GM19043 (cell line): ENCODE measurements around the gene CCSER2.
"Not testable (repeated sequence)": the region's sequence is repeated elsewhere in the genome, so short reads cannot be mapped to it uniquely, and the experiment has no call there.

Experiments used
- ATAC-seq: cut with Tn5 transposase; IDR thresholded peaks from one replicate; pipeline ENCODE4 v1.9.1; 2021; ENCODE audit warnings: low read depth; ENCODE audit not compliant: unreplicated experiment

The CCSER2 gene

GRCh38 chr10:84388148-84388547, 59.8 kb downstream of the CCSER2 start:
- ATAC-seq: no peak

- ATAC-seq: no peak
Observed at GRCh38 chr10:84390364-84390763, 62.0 kb downstream of the CCSER2 start.

- ATAC-seq: no peak
Observed at GRCh38 chr10:84391326-84391725, 62.9 kb downstream of the CCSER2 start.

- no peak for ATAC-seq
Observed at GRCh38 chr10:84392181-84392580, 63.8 kb downstream of the CCSER2 start.

- ATAC-seq: no peak
Observed at GRCh38 chr10:84395581-84395980, 67.2 kb downstream of the CCSER2 start.

GRCh38 chr10:84397735-84398144, 69.4 kb downstream of the CCSER2 start:
- no peak for ATAC-seq

- no peak for ATAC-seq
Observed at GRCh38 chr10:84398696-84399095, 70.3 kb downstream of the CCSER2 start.

GRCh38 chr10:84401854-84402611, 73.6 kb downstream of the CCSER2 start:
- ATAC-seq: no peak

- ATAC-seq: no peak
Observed at GRCh38 chr10:84404783-84405182, 76.4 kb downstream of the CCSER2 start.

GRCh38 chr10:84405662-84406061, 77.3 kb downstream of the CCSER2 start:
- no peak for ATAC-seq

- ATAC-seq: no peak
Observed at GRCh38 chr10:84406561-84406960, 78.2 kb downstream of the CCSER2 start.

GRCh38 chr10:84407388-84408049, 79.1 kb downstream of the CCSER2 start:
- ATAC-seq: no peak

- ATAC-seq: no peak
Observed at GRCh38 chr10:84412482-84412881, 84.1 kb downstream of the CCSER2 start.

- ATAC-seq: not testable (repeated sequence)
Observed at GRCh38 chr10:84414110-84414509, 85.7 kb downstream of the CCSER2 start.

- no peak for ATAC-seq
Observed at GRCh38 chr10:84415539-84416244, 87.3 kb downstream of the CCSER2 start.

- ATAC-seq: no peak
Observed at GRCh38 chr10:84416245-84416555, 87.8 kb downstream of the CCSER2 start.

GRCh38 chr10:84423719-84424118, 95.3 kb downstream of the CCSER2 start:
- ATAC-seq: no peak

- ATAC-seq: no peak
Observed at GRCh38 chr10:84424731-84425167, 96.4 kb downstream of the CCSER2 start.

GRCh38 chr10:84427903-84428650, 99.7 kb downstream of the CCSER2 start:
- ATAC-seq: no peak

- ATAC-seq: no peak
Observed at GRCh38 chr10:84428711-84429110, 100.3 kb downstream of the CCSER2 start.
